ENCODE measurements around the gene TRMT112.
"Not testable (repeated sequence)": the region's sequence is repeated elsewhere in the genome, so short reads cannot be mapped to it uniquely, and the experiment has no call there.

Gene TRMT112

DNA sequence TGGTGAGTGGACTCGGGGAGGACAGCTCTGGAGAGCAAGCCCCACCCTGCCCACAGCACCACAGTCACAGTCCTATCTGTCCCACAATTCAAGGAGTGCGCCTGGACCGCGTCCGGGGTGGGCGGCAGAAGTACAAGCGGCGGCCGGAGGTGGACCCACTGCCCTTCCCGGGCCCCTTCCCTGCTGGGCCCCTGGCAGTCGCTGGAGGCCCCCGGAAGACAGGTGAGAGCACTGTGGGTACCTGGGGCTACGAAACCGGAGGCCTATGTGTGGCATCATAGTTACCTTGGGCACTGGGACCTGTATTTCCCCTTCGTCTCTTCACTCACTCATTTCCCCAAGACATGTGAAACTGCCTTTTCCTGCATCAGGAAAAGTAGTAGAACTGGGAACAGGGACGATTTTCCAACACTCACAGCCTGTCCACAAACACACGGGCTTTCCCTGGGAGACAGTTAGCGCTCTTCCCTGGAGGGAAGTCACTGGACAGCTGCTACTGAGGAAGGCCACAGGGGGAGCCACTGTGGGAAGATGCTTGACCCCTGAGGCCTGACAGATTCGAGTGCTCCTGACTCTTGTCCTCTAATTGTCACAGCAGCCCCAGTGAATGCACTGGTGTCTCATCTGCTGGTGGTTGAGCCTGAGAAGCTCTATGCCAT lies 3.1 kb downstream of the TRMT112 start:
- DNase-seq (ENCODE audit: low read depth): no peak
- no peak for TF ChIP-seq CTCF (conservative IDR thresholded peaks at IDR 0.05; ENCODE audit: low read depth, low read length)
- H3K4me3 ChIP-seq (ENCODE audit: low read length): no peak overlapping the region

DNA sequence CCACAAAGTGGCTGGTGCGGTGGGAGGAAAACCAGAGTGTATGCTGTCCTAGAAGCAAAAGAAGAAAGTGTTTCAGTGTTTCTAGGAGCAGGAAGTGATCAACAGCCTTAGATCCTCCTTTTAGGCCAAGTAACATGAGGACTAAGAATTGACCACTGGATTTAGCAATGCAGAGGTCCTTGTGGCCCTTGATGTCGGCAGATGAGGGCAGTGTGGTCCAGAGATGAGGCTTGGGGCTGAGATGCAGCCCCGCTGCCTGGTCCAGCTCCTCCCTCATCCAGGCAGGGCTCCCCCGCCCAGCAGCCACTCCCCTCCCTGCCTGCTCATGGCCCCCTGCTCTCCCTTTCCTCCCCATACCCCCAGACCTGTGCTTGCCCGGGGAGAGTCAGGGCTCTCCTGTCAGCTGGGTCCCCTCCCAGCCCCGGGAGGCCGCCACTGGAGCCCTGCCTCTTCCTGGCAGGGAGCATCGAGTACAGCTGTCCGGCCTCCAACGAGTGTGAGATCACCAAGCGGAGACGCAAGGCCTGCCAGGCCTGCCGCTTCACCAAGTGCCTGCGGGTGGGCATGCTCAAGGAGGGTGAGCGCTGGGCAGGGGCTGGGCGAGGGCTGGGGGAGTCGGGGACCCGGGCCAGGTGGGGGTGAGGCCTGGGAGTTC lies 3.7 kb downstream of the TRMT112 start:
- no peak for TF ChIP-seq CTCF (conservative IDR thresholded peaks at IDR 0.05; ENCODE audit: low read depth, low read length)
- DNase-seq (ENCODE audit: low read depth): no peak
- H3K4me3 ChIP-seq (ENCODE audit: low read length): no peak overlapping the region

- no peak for TF ChIP-seq CTCF (conservative IDR thresholded peaks at IDR 0.05; ENCODE audit: low read depth, low read length)
- H3K4me3 ChIP-seq (ENCODE audit: low read length): no peak overlapping the region
- no peak for DNase-seq (ENCODE audit: low read depth)
Observed at GRCh38 chr11:64312947-64313346, 4.4 kb downstream of the TRMT112 start.

GRCh38 chr11:64307795-64308194 lies 9.6 kb downstream of the TRMT112 start:
- H3K4me3 ChIP-seq (ENCODE audit: low read length); DNase-seq (ENCODE audit: low read depth): not testable (repeated sequence)

- H3K4me3 ChIP-seq (ENCODE audit: low read length): peak overlapping the region; percentile 73
- no peak for DNase-seq (ENCODE audit: low read depth)
- TF ChIP-seq CTCF (conservative IDR thresholded peaks at IDR 0.05; ENCODE audit: low read depth, low read length): no peak
Observed at GRCh38 chr11:64306876-64307622, 10.3 kb downstream of the TRMT112 start.

DNA sequence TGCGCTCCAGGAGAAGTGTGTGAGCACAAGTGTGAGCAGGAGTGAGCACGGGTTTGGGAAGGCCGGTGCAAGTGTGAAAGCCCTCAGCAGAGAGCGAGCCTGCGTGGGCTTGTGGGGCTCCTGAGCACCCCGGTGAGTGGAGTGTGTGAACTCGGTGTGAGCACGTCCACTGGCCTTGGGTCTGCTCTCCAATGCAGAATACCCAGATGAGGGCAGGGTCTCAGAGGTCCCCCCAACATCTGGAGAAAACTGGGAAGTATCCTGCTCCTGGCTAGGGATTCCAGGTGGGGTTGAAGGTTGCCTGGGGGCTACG lies 10.8 kb downstream of the TRMT112 start:
- no peak for TF ChIP-seq CTCF (conservative IDR thresholded peaks at IDR 0.05; ENCODE audit: low read depth, low read length)
- peak overlapping the region; percentile 73 for H3K4me3 ChIP-seq (ENCODE audit: low read length)
- no peak for DNase-seq (ENCODE audit: low read depth)

GRCh38 chr11:64305691-64306562 lies 11.4 kb downstream of the TRMT112 start:
- peak overlapping the region; percentile 73 for H3K4me3 ChIP-seq (ENCODE audit: low read length)
- peak; percentile 38 for TF ChIP-seq CTCF (conservative IDR thresholded peaks at IDR 0.05; ENCODE audit: low read depth, low read length)
- DNase-seq (ENCODE audit: low read depth): no peak
